Esophagus muscularis mucosa (tissue), 3 donors: ENCODE results near the gene APOL2.

Source experiments
- CTCF ChIP-seq, 3 experiments: fragments of 200-600 bp in 2 of 3; fragments of 450-650 bp in 1 of 3; sonication (generic) in 2 of 3; IDR thresholded peaks; one replicate each; pipeline ENCODE4 v1.5.1; 2017 to 2019; ENCODE audit warnings: antibody characterized with exemption in 3 of 3, mild to moderate bottlenecking in 2 of 3, moderate library complexity in 1 of 3
- POLR2A ChIP-seq: fragments of 450-650 bp; IDR thresholded peaks from one replicate; pipeline ENCODE4 v1.6.1; 2017; ENCODE audit warnings: antibody characterized with exemption, moderate library complexity, mild to moderate bottlenecking, low read depth

- TF ChIP-seq POLR2A (no peak), CTCF (IDR thresholded peaks at IDR 0.05) (no peak)
These were observed 17.2 kb upstream of the APOL2 start for GRCh38 chr22:36256478-36256877.
